ACC112 (cell line): Measurements from ENCODE around the gene PERM1.

Source experiments
- H2AFZ ChIP-seq: fragments of 200-600 bp; sonication (generic); one replicate; pipeline ENCODE4 v1.6.0; 2017; ENCODE audit warnings: antibody characterized with exemption, low read length; ENCODE audit not compliant: unreplicated experiment
- H3K27ac ChIP-seq: fragments of 200-600 bp; sonication (generic); 2 replicates; pipeline ENCODE4 v1.5.1; 2014; ENCODE audit warnings: low read depth, mild to moderate bottlenecking, antibody characterized with exemption, low read length, moderate library complexity
- H3K27me3 ChIP-seq: fragments of 200-600 bp; sonication (generic); 2 replicates; pipeline ENCODE4 v1.6.1; 2014; ENCODE audit warnings: mild to moderate bottlenecking, antibody characterized with exemption, low read length, moderate library complexity, mixed read lengths; ENCODE audit not compliant: insufficient read depth
- H3K36me3 ChIP-seq: fragments of 200-600 bp; sonication (generic); 2 replicates; pipeline ENCODE4 v1.6.1; 2016; ENCODE audit warnings: mild to moderate bottlenecking, antibody characterized with exemption, low read length, moderate library complexity, mixed read lengths; ENCODE audit not compliant: insufficient read depth
- H3K4me1 ChIP-seq: fragments of 200-600 bp; sonication (generic); one replicate; pipeline ENCODE4 v1.6.1; 2016; ENCODE audit warnings: low read length, mixed read lengths; ENCODE audit not compliant: insufficient read depth, unreplicated experiment, control insufficient read depth
- H3K4me3 ChIP-seq: fragments of 200-600 bp; sonication (generic); 2 replicates; pipeline ENCODE4 v1.5.1; 2014; ENCODE audit warnings: mild to moderate bottlenecking, low read depth, low read length
- H3K79me2 ChIP-seq: fragments of 200-600 bp; sonication (generic); one replicate; pipeline ENCODE4 v1.6.0; 2016; ENCODE audit warnings: low read length; ENCODE audit not compliant: control insufficient read depth, unreplicated experiment, insufficient read depth

PERM1 gene

GRCh38 chr1:967466-968343 lies 14.2 kb downstream of the PERM1 start:
- H3K4me3 ChIP-seq, result peak overlapping the region; percentile 89

GRCh38 chr1:966704-967300 lies 15.1 kb downstream of the PERM1 start:
- Histone ChIP-seq H3K36me3 (no peaks in the 10 kb centered on the region), H3K79me2 (no peaks in the 10 kb centered on the region), H3K27me3 (no peaks in the 10 kb centered on the region), H3K27ac (peak overlapping the region; percentile 68), H3K4me3 (peak overlapping the region; percentile 89), H3K4me1 (peaks cover 7% of the 10 kb centered on the region), H2AFZ (peak overlapping the region; percentile 75)

More at GRCh38 chr1:967466-968343, 14.2 kb downstream of the PERM1 start:
- H3K4me1 ChIP-seq, result peaks cover 7% of the 10 kb centered on the region
- H3K27ac ChIP-seq, result no peak overlapping the region
- H3K36me3 ChIP-seq, result no peaks in the 10 kb centered on the region
- no peaks in the 10 kb centered on the region for H3K27me3 ChIP-seq
- H3K79me2 ChIP-seq, result no peaks in the 10 kb centered on the region
- no peak overlapping the region for H2AFZ ChIP-seq

GRCh38 chr1:966135-966703 lies 15.7 kb downstream of the PERM1 start, which contains the start of gene PLEKHN1:
Gene PLEKHN1 (plus strand): TSS chr1:966482. CDS start chr1:966532, 50 bp downstream.
- H3K36me3 ChIP-seq, result no peaks in the 10 kb centered on the region
- peak within 1 kb of the TSS; percentile 68 for H3K27ac ChIP-seq
- H2AFZ ChIP-seq, result peak within 1 kb of the TSS; percentile 75
- H3K79me2 ChIP-seq, result no peaks in the 10 kb centered on the region
- no peaks in the 10 kb centered on the region for H3K27me3 ChIP-seq
- peaks cover 7% of the 10 kb centered on the region for H3K4me1 ChIP-seq
- peak within 1 kb of the TSS; percentile 89 for H3K4me3 ChIP-seq

GRCh38 chr1:965526-966134 lies 16.3 kb downstream of the PERM1 start:
- peak overlapping the region; percentile 89 for H3K4me3 ChIP-seq
- no peaks in the 10 kb centered on the region for H3K27me3 ChIP-seq
- H3K79me2 ChIP-seq, result no peaks in the 10 kb centered on the region
- H3K27ac ChIP-seq, result peak overlapping the region; percentile 68; the same call in 1 of the 2 replicates
- H2AFZ ChIP-seq, result no peak overlapping the region
- no peaks in the 10 kb centered on the region for H3K36me3 ChIP-seq
- H3K4me1 ChIP-seq, result peaks cover 7% of the 10 kb centered on the region

GRCh38 chr1:964691-965525 lies 17.0 kb downstream of the PERM1 start:
- no peak overlapping the region for H2AFZ ChIP-seq
- H3K4me1 ChIP-seq, result peaks cover 7% of the 10 kb centered on the region
- H3K27ac ChIP-seq, result no peak overlapping the region
- H3K36me3 ChIP-seq, result no peaks in the 10 kb centered on the region
- no peaks in the 10 kb centered on the region for H3K79me2 ChIP-seq
- no peaks in the 10 kb centered on the region for H3K27me3 ChIP-seq
- H3K4me3 ChIP-seq, result no peak overlapping the region; the same call in 1 of the 2 replicates

GRCh38 chr1:963746-964525 lies 18.0 kb downstream of the PERM1 start:
- Histone ChIP-seq H3K4me3 (no peak overlapping the region), H3K79me2 (peaks cover 1% of the 10 kb centered on the region), H3K36me3 (no peaks in the 10 kb centered on the region), H3K4me1 (peaks cover 7% of the 10 kb centered on the region), H2AFZ (no peak overlapping the region), H3K27me3 (peaks cover 5% of the 10 kb centered on the region; the same call in 1 of the 2 replicates), H3K27ac (no peak overlapping the region)

GRCh38 chr1:963301-963651 lies 18.6 kb downstream of the PERM1 start:
- peaks cover 7% of the 10 kb centered on the region for H3K4me1 ChIP-seq

GRCh38 chr1:962381-963300 lies 19.3 kb downstream of the PERM1 start:
- H3K4me3 ChIP-seq, result no peak overlapping the region
- no peak overlapping the region for H3K27ac ChIP-seq
- no peaks in the 10 kb centered on the region for H3K36me3 ChIP-seq
- H3K79me2 ChIP-seq, result peaks cover 14% of the 10 kb centered on the region
- H2AFZ ChIP-seq, result no peak overlapping the region
- peaks cover 11% of the 10 kb centered on the region for H3K4me1 ChIP-seq
- peaks cover 5% of the 10 kb centered on the region; the same call in 1 of the 2 replicates for H3K27me3 ChIP-seq

More at GRCh38 chr1:963301-963651, 18.6 kb downstream of the PERM1 start:
- Histone ChIP-seq H3K4me3 (no peak overlapping the region), H3K36me3 (no peaks in the 10 kb centered on the region), H3K27me3 (peaks cover 5% of the 10 kb centered on the region; the same call in 1 of the 2 replicates), H3K27ac (no peak overlapping the region), H2AFZ (no peak overlapping the region), H3K79me2 (peaks cover 8% of the 10 kb centered on the region)
